NCI-H2081 treated with DMSO at 0.1 percent for 48 hours (cell line): Measurements from ENCODE around the gene PRDM1.

Experiments used
- DNase-seq: peaks from one replicate; lab custom pipeline; 2025; lab: John Stamatoyannopoulos, UW

The PRDM1 gene

DNA sequence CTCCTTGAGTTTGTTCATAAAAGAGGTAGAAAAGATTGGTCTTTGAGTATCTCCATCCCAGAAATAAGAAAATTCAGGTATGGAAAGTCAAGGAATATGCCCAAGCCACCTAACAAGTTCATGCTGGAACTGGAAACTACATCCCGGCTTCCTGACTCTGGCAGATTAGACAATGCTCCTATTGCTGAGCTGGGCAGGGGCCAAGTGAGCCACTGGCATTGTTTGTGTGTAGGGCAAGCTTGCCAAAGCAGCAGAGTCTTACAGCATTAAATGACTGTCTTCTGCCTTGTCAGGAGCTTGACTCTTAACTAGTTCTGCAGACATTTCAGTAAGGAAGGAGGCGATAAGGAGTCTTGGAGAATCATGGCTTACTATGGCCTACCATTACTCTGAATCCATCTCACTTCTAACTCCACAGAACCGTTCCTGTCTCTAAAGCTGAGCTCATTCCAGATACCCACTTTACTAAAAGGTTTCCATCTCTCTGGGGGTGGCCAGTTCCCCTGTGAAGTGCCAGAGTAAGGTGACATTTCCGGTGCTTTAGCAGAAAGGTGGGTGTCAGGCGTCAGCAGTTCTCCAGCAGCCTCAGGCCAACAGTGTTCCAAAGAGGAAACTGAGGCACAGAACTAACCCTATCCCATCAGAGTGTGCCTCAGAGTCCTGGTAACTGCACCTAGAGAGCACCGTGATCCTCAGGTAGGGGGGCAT is 30.1 kb downstream of the PRDM1 start:
- no peak for DNase-seq

DNA sequence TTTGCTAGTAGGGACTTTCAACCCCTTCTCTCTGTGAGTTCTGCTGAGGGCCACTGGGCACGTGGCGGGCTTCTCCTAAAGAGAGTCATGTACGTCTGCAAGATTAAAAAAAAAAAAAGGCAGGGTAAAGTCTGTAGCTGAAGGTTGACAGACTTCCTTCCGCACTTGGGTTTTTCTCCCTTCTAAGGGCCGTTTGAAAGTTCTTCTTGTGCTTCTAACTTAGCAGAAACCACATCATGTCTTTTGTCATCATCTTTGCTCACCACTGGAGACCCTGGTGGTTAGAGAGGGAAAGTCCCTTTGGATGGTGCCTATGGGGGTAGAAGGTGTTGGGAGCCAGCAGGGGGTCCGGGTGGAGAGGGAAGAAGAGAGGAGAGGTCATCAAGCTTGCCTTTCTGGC is 31.4 kb downstream of the PRDM1 start:
- no peak for DNase-seq

DNA sequence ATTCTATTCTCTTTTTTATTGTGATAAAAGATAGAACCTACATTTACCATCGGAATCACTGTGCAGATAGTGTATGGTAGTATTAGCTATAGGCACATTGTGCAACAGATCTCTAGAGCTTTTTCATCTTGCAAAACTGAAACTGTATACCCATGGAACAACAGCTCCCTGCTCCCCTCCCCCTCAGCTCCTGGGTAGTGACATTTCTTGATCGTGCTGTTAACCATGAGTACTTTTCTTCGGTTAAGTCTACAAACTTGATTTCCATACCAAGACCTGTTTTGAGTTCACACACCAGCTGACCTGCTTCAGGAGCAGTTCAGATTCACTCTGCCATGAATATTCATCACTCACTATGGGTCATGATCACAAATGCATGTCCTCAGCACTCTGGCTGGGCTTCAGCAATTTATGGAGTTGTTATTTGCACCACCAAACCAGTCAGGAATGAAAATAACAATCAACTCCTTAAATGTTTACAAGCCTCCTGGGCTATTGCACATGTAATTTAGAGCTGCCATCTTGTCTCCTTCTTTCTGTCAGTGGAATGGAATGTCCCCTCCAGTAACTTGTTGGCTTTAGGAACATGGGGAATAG is 32.8 kb downstream of the PRDM1 start:
- no peak for DNase-seq

DNA sequence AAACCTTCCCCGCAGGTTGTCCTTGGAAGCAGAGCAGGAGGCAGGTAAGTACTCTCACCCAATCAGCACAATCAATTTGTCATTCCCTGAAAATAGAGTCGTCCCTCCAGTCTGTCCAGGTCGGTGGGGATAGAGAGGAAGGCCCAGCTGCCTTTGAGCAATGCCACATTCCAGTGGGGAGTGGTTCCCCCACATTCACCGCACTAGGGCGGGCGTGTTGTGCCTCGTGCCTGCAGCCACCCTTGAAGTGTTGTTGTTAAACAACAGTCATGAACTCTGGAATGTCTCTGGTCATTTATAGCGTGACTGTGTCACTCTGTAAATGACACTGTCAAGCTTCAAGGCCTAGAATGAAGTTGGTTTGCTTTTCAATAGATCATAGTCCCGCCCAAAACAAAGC is 33.4 kb downstream of the PRDM1 start:
- DNase-seq: no peak

DNA sequence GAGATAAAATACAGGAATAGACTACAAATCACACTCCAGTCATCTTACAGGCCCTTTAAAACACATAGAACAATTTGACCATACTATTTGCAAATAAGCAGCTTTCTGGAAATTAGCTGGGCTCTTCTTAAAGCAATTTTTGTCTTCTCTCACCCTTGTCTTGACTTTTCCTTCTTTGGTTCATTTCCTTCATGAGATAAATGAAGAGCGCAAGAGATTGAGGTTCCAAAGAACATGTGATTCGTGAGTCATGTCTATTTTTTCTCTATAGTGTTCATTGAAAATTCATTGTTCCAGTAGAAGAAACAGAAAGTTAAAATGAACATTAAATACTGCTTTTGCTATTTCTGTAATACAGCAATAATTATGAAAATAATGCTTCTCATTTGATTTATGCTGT is 33.9 kb downstream of the PRDM1 start:
- no peak for DNase-seq

DNA sequence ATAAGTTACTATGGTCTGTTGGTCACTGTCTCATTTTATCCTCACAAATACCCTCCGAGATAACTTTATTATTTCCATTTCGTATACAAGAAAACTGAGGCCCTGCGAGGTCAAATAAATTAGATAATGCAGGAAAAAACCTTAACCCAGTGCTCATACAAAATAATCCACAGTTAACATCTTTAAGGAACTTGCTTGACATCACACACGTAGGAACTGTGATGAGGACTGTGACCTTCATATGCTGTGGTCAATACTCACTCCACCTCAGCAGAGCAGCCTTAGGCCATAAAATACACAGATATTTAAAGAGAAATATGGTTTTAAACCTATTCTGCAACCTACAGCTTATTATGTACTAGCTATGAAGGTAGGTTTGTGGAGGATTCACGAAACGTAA is 34.3 kb downstream of the PRDM1 start:
- DNase-seq: no peak

DNA sequence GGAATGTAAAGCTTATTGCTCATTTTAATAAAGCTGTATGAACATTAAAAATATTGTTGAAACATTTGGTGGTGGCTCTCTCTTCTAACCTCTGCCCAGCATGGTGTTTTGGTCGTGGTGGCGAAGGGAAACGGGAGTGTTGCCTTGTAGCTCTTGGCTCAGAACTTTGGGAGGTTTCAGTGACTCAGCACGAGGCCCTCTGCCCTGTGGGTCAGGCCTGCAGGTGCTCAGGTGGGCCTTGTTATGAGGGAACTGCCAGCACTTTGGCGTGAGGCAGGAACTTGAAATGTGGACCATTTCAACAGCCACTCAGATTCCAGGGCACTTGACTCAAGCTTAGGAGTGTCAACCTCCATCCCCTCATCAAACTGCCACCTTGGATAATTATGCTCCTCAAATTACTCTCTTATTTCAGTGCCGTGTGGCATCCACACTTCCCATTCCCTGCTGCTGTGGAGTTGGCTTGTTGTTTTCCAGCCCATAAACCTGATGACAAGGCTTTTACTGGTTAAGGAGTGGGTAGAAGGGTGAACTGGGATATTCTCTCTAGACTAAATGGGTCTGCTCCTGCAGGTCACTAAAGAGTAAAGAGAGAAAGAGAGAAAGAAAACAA is 36.3 kb downstream of the PRDM1 start:
- DNase-seq: no peak

DNA sequence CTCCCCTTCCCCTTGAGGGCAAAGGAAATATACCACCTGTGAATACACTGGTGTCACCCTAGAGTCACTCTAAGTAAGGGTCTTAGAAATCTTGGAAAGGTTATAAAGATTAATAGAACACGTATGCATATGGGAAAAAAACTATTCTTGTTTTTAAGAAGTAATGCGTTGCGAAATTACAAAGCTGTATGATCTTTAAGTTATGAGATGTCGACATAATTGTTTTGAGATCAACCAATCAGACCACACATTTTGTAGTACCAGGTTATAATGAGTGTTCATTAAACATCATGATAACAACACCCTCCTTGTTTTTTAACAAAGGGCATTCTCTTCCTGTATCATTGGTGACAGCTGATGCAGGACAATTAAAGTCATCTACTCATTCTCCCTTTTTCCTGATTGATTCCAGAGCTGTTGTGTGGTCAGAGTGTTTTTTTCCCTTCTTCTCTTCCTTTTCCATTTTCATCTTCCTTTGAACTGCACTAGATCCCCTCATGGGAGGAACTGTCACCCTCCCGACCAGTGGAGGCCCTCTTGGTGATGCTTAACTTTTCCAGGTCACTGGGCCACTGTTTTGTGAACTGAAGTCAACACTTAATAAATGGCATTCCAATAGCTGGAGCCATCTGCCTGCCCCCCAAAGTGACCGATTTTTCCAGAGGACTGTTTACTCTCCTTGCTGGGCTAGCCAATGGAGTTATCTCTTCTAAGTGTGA is 37.0 kb downstream of the PRDM1 start:
- DNase-seq: no peak

DNA sequence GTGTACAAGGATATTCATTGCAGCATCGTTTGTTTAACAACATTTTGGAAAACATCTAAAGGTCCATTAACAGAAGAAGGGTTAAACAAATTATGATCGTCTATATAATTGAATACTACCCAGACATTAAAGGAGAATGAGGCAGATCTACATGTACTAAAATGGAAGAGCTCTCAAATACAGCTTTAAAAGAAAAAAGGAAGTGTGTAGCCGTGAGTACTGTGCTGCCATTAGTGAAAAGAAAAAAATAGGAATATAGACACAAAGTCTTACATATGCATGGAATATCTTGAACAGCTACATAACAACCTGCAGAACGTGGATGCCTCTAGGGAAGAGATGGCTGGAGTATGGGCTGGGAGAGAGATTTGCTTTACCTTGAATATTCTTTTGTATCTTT is 37.9 kb downstream of the PRDM1 start:
- no peak for DNase-seq

DNA sequence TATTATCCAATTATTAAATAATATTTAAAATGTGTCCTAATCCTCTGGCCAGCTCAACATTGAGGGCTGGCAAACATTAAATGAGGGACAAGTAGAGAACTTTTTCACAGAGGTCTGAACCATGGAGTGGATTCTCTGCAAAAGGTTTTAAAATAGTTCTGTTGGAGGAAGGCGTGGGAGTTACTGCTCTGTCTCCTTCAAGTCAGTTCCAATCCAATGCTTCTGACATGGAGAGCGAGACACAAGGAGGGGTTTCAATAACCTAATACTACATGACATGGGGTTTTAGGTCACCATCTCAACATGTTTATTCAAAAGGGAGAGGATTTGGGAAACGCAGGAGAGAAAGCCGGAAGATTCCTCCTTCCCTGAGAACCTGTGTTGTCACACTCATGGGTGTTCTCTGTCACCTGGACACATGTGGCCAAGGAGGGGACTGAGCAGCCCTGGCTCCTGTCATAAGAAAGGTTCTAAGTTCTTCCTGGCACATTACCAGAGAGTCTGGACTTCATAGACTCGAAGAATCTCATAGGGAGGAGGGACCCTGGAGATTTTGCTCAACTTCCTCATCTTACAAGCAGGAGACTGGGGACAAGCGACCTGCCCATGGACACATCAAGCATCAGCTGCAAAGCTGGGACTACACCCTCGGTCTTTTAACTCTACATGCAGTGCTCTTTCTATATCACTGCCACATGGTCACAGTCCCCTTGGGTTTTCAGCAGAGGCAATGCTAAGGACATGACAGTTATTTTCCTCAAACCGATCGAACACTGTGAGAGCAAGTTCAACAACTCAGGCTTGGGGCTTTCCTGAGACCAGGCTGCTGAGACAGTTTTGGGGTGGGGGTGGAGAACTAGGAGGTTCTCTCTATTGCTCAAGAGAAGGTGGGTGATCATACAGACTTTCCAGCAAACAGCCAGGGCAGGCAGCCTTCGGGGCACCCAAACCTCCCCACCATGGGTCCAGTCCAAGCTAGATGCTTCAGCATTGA is 38.6 kb downstream of the PRDM1 start:
- no peak for DNase-seq

DNA sequence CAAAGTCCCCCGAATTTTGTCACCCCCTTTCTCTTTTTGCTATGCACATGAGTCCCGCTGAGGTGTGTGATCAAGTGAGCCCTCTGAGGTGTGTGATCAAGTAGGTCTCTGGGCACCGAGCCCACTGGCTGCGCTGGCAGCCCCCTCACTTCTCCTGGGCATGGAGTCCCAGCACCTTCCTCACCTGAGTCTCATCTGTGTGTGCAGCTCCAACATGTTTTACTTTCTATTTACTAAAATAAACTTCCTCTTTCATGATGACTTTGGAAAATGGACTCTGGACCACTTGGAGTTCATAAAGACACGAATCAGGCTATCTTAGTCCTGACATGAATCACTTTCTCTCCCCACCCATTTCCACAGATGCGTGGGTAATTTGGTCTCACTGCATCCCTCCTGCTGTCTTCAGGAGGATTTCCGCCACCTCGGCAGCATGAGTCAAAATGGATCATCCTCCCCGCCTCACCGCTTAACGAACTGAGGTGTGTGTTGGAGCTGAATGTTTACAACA is 39.8 kb downstream of the PRDM1 start:
- no peak for DNase-seq

DNA sequence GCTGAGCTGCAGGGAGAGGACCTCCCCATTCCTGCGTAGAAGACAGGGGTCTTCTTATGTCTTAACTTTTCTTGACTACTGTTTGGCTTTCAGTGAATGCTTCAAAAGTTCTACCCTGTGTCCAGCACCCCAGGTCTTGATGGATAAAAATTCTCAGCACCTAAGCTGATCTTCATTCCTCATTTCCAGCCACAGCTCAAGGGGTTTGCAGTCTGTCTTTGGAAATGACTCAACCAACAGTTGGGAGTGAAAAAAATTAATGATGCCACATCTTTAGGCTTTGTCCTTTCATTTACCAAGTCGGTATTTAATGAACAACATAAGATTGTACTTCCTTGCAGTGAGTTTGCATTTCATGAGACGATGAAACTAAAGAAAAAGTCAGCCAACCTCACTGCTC is 40.3 kb downstream of the PRDM1 start:
- no peak for DNase-seq

DNA sequence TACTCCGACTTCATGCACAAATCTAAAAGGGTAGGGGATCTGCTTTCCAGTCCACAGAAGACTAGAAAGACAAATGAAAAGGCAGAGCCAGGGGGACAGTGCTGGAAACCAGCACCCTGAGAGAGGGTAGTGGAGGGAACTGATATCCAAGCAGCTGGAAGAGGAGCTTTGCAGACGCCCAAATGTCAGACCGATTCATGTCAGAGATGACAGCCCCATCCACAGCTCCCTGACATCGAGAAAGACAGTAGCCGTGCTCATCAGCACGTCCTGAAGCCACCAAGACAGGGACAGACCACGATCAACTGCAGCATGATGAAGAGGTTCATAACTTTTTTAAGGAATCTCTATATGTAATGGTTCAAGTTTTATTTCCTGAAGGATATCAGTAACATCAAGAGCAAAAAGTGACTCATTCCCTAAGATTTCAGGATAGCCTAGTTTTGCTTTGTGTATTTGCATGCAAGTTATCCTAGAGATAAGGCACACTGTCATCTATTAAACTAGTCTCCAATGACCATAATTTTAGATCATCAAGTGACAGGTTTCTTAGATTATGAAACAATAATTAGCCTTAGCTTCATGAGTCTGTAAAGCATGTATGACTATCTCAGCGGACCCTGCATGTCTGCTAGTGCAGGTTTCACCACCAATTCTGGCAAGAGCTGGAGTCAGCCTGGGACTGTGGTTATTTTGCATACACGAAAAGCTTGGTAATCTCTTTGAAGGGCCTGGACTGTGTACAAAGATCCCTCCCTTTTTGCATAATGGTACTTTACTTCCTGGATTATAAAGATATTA is 43.0 kb downstream of the PRDM1 start:
- DNase-seq: no peak

DNA sequence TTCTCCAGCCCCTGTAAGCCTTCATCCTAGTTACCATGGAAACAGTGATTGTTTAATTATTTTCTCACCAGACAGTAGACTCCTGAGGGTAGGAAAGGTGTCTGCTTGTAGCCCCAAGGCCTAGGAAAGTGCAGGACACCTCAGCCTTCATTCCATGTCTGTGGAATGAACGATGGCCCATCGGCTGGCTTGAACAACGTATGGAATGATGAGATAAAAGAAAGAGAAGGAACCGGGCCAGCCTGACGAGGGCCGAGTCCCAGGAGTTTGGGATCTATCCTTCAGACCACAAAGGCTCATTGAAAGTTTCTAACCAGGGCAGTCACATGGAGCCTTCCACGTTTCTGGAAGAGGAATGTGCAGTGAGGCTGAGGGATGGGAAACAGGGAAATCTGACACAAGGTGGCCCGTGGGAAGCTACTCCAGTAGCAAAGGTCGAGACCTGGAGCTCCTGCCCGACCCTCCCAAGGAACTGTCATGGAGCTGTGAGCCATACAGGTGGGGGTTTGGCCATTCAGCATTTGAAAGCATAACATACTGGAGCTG is 46.1 kb downstream of the PRDM1 start:
- no peak for DNase-seq

DNA sequence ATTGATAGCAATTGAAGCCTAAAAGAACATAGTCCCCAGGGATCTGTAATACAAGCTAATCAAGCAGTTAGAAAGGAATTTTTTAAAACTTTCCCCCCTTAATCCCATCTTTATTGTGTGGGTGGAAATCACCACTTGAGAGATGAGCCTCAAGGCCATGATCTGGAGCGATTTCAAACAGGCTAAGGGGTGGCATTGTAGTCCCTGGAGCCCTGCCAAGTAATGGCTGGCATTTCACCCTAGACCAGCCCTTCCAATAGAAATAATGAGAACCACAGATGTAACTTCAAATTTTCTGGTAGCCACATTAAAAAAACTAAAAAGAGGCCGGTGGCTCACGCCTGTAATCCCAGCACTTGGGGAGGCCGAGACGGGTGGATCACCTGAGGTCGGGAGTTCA is 46.9 kb downstream of the PRDM1 start:
- DNase-seq: no peak

DNA sequence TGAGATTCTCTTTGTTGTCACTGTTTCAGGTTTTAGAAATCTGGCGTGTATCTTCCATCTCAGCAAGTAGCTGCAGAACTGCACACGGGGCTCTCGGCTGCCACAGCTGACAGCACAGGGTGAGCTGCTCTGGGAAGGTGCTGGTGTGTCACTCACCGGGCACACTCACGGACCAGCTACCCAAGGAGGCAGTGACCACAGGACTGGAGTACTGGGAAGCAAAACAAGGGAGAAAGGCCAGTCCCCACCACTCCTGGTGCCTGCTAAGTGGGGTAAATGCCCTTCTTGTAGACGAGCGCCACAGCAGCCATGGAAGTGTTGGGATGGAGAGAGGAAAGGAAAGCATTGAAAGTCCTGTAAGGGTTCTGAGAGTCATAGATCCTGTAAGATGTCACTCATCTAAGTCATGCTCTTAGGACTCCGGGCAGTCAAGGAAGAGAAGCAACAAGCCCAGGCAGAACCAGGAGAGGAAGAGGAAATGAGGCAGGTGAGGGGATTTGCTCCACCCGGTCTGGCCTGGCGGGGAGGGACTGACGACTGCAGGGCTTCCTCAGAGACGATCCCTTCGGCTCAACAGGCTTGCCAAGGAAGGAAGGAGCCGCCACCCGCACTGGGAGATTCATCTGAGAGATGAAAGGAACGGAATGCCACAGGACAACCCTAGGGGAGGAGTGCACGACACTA is 48.1 kb downstream of the PRDM1 start:
- no peak for DNase-seq

DNA sequence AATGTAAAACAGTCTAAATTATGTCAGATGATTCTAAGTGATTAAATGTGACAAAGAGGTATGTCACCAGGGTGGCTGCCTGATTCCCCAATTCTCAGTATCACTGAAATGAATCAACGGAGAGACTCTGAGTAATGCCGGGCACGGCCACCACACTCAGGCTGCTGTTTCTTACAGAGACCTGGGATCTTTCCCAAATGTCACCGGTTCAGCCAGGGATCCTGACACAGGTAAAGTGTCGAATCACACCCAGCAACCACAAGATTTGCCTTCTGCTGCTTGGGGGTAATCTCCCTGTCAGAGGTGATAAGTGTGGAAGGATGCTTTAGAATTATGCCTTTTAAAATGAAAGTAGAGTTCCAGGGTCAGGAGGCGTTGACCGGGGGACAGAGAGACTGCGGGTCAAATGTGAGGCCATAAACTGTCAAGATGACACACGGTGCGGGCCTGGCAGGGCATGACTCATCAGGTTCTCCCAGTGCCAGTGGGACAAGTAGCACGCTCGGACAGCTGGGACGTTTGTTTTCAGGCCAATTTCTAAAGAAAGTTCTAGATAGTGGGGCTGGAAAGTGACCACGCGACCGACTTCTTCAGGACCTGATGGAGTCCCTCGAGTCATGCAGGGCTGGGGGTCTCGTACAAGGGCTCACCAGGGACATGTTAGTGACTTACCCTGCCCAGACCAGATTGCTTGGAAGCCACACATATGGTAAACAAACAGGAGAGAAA is 48.9 kb downstream of the PRDM1 start:
- DNase-seq: no peak

DNA sequence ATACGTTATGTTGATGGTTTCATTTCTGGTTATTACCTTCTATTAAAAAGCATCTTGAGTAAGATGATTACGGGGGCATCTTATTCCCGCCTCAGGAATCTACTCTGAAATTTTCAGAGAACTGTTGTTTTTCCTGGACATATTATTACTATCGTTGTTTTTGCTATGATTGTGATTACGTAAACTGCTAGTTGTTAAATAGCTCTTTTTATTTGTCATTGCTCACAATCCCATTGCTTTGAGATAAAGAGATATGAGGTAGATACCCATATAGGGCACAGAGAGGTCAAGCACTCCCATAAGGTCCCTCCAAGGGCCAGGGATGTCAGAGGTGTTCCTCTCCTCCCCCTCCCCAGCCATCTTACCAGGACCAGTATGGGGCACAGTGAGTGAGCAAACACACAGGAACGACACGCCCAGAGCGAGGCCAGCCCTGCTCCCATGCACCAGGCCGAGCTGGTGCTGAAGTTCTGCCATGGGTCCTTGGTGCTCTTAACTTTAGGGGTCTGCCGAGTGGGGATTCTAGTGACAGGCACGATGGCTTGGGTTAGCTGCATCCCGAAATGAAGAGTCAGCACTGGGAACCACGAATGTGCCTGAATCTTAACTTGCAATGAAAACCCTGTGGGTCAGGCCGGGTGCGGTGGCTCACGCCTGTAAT is 49.9 kb downstream of the PRDM1 start:
- no peak for DNase-seq

DNA sequence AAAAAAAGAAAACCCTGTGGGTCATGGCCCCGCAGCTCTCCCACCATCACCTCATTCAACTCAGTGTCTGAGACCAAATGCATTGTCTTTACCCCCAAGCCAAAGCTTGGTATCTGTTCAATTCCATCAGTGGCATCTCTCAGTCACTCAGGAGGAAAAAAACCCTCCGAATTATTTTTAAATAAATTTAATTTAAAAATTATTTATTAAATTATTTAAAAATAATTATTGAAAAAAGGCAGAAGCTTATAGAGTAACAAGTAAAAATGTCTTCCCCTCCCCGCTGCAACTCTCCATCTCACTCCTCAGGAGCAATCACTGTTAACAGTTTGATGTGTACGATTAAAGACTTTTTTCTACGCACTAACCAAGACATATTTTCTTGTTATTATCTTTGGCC is 50.7 kb downstream of the PRDM1 start:
- no peak for DNase-seq
